Effector memory CD4-positive, alpha-beta T cell (primary cell): ENCODE results near the gene EML4.
"Not testable (repeated sequence)": the region's sequence is repeated elsewhere in the genome, so short reads cannot be mapped to it uniquely, and the experiment has no call there.

Experiments used
- DNase-seq, 3 donors: peaks; one replicate each; pipeline ENCODE4 v3.0.0-alpha.2; 2020
- H3K27ac ChIP-seq: 2 replicates; pipeline ENCODE4 v1.7.0; 2013; ENCODE audit warnings: mild to moderate bottlenecking, low read length, moderate library complexity; ENCODE audit not compliant: insufficient read depth, poor library complexity, severe bottlenecking
- H3K27me3 ChIP-seq: replicated peaks from 2 replicates; pipeline ENCODE4 v1.7.0; 2013; ENCODE audit warnings: mild to moderate bottlenecking, low read length; ENCODE audit not compliant: insufficient read depth, control insufficient read depth, poor library complexity, severe bottlenecking
- H3K36me3 ChIP-seq: 2 replicates; pipeline ENCODE4 v1.7.0; 2013; ENCODE audit warnings: mild to moderate bottlenecking, low read length, moderate library complexity; ENCODE audit not compliant: control insufficient read depth, insufficient read depth
- H3K4me1 ChIP-seq: 2 replicates; pipeline ENCODE4 v1.7.0; 2013; ENCODE audit warnings: low read length, mild to moderate bottlenecking; ENCODE audit not compliant: control insufficient read depth, insufficient read depth, poor library complexity, severe bottlenecking
- H3K4me3 ChIP-seq: 2 replicates; pipeline ENCODE4 v1.7.0; 2013; ENCODE audit warnings: low read length, low read depth, mild to moderate bottlenecking; ENCODE audit not compliant: insufficient read depth, poor library complexity, severe bottlenecking
- H3K9me3 ChIP-seq: 2 replicates; pipeline ENCODE4 v1.7.0; 2013; ENCODE audit warnings: mild to moderate bottlenecking, low read length, moderate library complexity; ENCODE audit not compliant: control insufficient read depth

EML4 gene

DNA sequence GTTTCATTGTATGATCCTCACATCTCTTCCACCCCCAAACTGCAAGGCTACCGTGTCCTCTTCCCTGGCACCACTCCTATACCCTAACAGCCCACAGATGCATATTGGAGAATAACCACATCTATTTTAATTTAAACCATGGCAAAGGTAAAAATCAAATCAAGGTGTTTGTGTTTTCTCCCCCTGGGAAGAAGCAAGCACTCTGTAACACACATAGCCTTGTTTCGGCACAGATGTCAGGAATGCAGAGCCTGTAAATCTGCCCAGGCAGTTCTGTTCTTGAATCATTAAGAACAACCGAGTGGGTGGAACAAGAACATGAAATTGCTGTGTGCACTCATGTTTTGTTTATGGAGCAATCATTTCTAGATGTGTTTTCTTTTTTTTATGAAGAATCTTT lies 198.7 kb downstream of the EML4 start:
- no peaks in the 10 kb centered on the region for H3K27me3 ChIP-seq
- no peaks in the 10 kb centered on the region for H3K9me3 ChIP-seq
- no peak overlapping the region for H3K4me3 ChIP-seq
- no peaks in the 10 kb centered on the region for H3K4me1 ChIP-seq
- no peak overlapping the region for H3K27ac ChIP-seq
- H3K36me3 ChIP-seq: no peaks in the 10 kb centered on the region
- DNase-seq: no peak

GRCh38 chr2:42368817-42369531 lies 199.8 kb downstream of the EML4 start:
- Histone ChIP-seq H3K4me3 (no peak overlapping the region), H3K4me1 (no peaks in the 10 kb centered on the region), H3K9me3 (no peaks in the 10 kb centered on the region), H3K27me3 (no peaks in the 10 kb centered on the region), H3K27ac (no peak overlapping the region), H3K36me3 (no peaks in the 10 kb centered on the region)
- no peak for DNase-seq

GRCh38 chr2:42369532-42370229 lies 200.5 kb downstream of the EML4 start:
- H3K4me1 ChIP-seq: no peaks in the 10 kb centered on the region
- H3K36me3 ChIP-seq: no peaks in the 10 kb centered on the region
- no peaks in the 10 kb centered on the region for H3K27me3 ChIP-seq
- H3K27ac ChIP-seq: no peak overlapping the region
- H3K4me3 ChIP-seq: no peak overlapping the region
- no peak for DNase-seq
- H3K9me3 ChIP-seq: no peaks in the 10 kb centered on the region

- Histone ChIP-seq H3K27ac (no peak overlapping the region), H3K27me3 (no peaks in the 10 kb centered on the region), H3K4me3 (no peak overlapping the region), H3K36me3 (no peaks in the 10 kb centered on the region), H3K4me1 (no peaks in the 10 kb centered on the region), H3K9me3 (no peaks in the 10 kb centered on the region)
- DNase-seq: no peak
Measured at GRCh38 chr2:42371611-42372473, 202.7 kb downstream of the EML4 start.

- no peak overlapping the region for H3K27ac ChIP-seq
Measured at GRCh38 chr2:42372474-42373200, 203.5 kb downstream of the EML4 start.

DNA sequence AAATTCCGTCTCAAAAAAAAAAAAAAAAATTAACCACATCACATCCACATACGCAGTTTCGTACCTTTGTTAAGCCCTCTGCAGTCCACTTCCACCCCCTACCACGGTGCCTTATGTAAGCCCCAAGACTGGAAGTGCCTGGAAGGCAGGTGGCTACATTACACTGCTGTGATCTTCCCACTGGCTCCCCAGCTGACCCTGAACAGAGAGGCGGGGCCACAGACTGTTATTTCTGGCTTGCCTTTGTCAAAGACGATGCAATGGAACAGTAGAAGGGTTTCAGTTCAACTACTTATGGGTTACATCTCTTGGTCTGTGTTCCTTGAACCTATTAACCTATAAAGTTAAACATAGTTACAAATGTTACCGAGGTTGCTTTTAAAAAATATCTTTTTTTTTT lies 207.6 kb downstream of the EML4 start:
- no peak for DNase-seq
- H3K27ac ChIP-seq: no peak overlapping the region

More at GRCh38 chr2:42372474-42373200, 203.5 kb downstream of the EML4 start:
- no peak overlapping the region for H3K4me3 ChIP-seq
- DNase-seq: no peak
- H3K36me3 ChIP-seq: no peaks in the 10 kb centered on the region
- H3K9me3 ChIP-seq: no peaks in the 10 kb centered on the region
- no peaks in the 10 kb centered on the region for H3K27me3 ChIP-seq
- H3K4me1 ChIP-seq: no peaks in the 10 kb centered on the region

DNA sequence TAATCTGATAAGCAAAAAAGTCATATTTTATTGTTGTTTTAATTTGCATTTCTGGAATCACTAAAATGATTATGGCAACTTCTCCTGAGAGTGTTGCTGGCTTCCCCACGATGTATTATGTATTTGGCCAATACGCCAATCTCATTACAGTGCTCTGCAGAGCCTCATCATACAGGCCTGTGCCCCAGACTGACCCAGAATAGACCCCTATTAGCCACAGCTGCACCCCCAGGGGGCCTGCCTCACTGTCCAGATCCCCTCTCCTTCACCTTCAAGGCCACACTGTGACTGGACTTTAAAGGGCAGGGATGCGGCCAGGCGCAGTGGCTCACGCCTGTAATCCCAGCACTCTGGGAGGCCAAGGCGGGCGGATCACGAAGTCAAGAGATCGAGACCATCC lies 209.3 kb downstream of the EML4 start:
- no peaks in the 10 kb centered on the region for H3K9me3 ChIP-seq
- no peaks in the 10 kb centered on the region for H3K27me3 ChIP-seq
- no peak for DNase-seq
- H3K27ac ChIP-seq: no peak overlapping the region
- no peaks in the 10 kb centered on the region for H3K36me3 ChIP-seq
- H3K4me1 ChIP-seq: no peaks in the 10 kb centered on the region
- no peak overlapping the region for H3K4me3 ChIP-seq

More for the DNA sequence above, 207.6 kb downstream of the EML4 start:
- Histone ChIP-seq H3K36me3 (no peaks in the 10 kb centered on the region), H3K4me3 (no peak overlapping the region), H3K4me1 (no peaks in the 10 kb centered on the region), H3K9me3 (no peaks in the 10 kb centered on the region), H3K27me3 (no peaks in the 10 kb centered on the region)

DNA sequence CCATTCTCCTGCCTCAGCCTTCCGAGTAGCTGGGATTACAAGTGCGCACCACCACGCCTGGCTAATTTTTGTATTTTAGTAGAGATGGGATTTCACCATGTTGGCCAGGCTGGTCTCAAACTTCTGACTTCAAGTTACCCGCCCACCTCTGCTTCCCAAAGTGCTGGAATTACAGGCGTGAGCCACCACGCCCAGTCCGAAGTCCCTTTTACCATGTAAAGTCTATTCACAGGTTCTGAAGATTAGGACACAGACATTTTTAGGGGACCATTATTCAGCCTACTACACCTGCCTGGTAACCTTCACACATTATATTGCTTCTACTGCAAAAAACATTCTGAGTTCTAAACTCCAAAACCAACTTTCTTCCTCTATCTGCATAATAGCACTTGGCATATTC lies 210.9 kb downstream of the EML4 start:
- not testable (repeated sequence) for DNase-seq, H3K4me3 ChIP-seq, H3K27me3 ChIP-seq, H3K36me3 ChIP-seq, H3K9me3 ChIP-seq, H3K27ac ChIP-seq, H3K4me1 ChIP-seq

GRCh38 chr2:42382144-42382543 lies 213.0 kb downstream of the EML4 start:
- Histone ChIP-seq H3K36me3 (no peaks in the 10 kb centered on the region), H3K4me3 (no peak overlapping the region), H3K4me1 (no peaks in the 10 kb centered on the region), H3K27me3 (no peaks in the 10 kb centered on the region), H3K9me3 (no peaks in the 10 kb centered on the region), H3K27ac (no peak overlapping the region)
- DNase-seq: no peak
